ENCODE results near the gene LRRFIP1. TPM values are rescaled to one million over a fixed set of nuclear protein-coding genes. Genes with fewer than 3 reads are reported as not detected.

LRRFIP1 gene
- total and polyA plus RNA-seq, 10 of the 15 experiments (the other 5 are each of a cell fraction or from before 2014, with no cell fraction given): 36.2 to 120 (median 74.3) TPM

GRCh38 chr2:237674731-237675276 is 47.4 kb downstream of the LRRFIP1 start (continued):
- TF ChIP-seq ZBED1 (IDR thresholded peaks at IDR 0.05; ENCODE audit: borderline replicate concordance): no peak
- TF ChIP-seq FOS (IDR thresholded peaks at IDR 0.05; ENCODE audit: borderline replicate concordance, extremely low read depth, insufficient read length): no peak
- no peak for TF ChIP-seq NR2C2 (IDR thresholded peaks at IDR 0.05; ENCODE audit: borderline replicate concordance, control insufficient read depth, insufficient read length, low read depth)
- TF ChIP-seq MXI1 (IDR thresholded peaks at IDR 0.05; ENCODE audit: low read depth, low read length): peak; percentile 99
- TF ChIP-seq NR2C1 (IDR thresholded peaks at IDR 0.05): 0 out of 2 replicates have a peak, but pooled peaks have one; percentile 7
- TF ChIP-seq CREB1 (IDR thresholded peaks at IDR 0.05; ENCODE audit: low read depth): peak; percentile 87
- peak; percentile 57; the same call in 1 of the 2 replicates for TF ChIP-seq FOXK2 (IDR thresholded peaks at IDR 0.05)
- no peak for TF ChIP-seq SMAD5 (IDR thresholded peaks at IDR 0.05; ENCODE audit: low read depth)
- no peak for TF ChIP-seq TCF7 (IDR thresholded peaks at IDR 0.05; ENCODE audit: borderline replicate concordance)
- TF ChIP-seq CHD1 (IDR thresholded peaks at IDR 0.05; ENCODE audit: low read depth, low read length): no peak
- TF ChIP-seq NRF1 (conservative IDR thresholded peaks at IDR 0.05; ENCODE audit: low read depth, low read length): no peak
- no peak for TF ChIP-seq SIX5 (IDR thresholded peaks at IDR 0.05; ENCODE audit: low read depth, low read length, severe bottlenecking)
- TF ChIP-seq ZNF384 (IDR thresholded peaks at IDR 0.05; ENCODE audit: borderline replicate concordance, low read depth, low read length): no peak
- TF ChIP-seq KAT2A (conservative IDR thresholded peaks at IDR 0.05; ENCODE audit: control insufficient read depth, low read depth, low read length): no peak
- no peak for TF ChIP-seq ESRRA (IDR thresholded peaks at IDR 0.05; ENCODE audit: low read length)
- TF ChIP-seq KDM1A (IDR thresholded peaks at IDR 0.05; ENCODE audit: borderline replicate concordance): no peak
- TF ChIP-seq MTA3 (IDR thresholded peaks at IDR 0.05; ENCODE audit: borderline replicate concordance, low read length): 0 out of 2 replicates have a peak, but pooled peaks have one; percentile 34
- no peak for TF ChIP-seq MEF2A (IDR thresholded peaks at IDR 0.05; ENCODE audit: insufficient read depth, low read depth, low read length)
- TF ChIP-seq SRF (IDR thresholded peaks at IDR 0.05; ENCODE audit: low read depth in 2 of 2, low read length in 2 of 2): no peak
- no peak for TF ChIP-seq PML (IDR thresholded peaks at IDR 0.05; ENCODE audit: low read length)
- TF ChIP-seq CUX1 (IDR thresholded peaks at IDR 0.05; ENCODE audit: insufficient replicate concordance, low read depth, low read length): no peak
- TF ChIP-seq, protein P1, sequence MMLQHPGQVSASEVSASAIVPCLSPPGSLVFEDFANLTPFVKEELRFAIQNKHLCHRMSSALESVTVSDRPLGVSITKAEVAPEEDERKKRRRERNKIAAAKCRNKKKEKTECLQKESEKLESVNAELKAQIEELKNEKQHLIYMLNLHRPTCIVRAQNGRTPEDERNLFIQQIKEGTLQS (IDR thresholded peaks at IDR 0.05; ENCODE audit: borderline replicate concordance, extremely low read depth, low read depth, low read length): no peak
- TF ChIP-seq SUPT20H (IDR thresholded peaks at IDR 0.05; ENCODE audit: borderline replicate concordance, control insufficient read depth, low read depth, low read length): no peak
- TF ChIP-seq MLLT1 (IDR thresholded peaks at IDR 0.05): no peak
- TF ChIP-seq RCOR1 (conservative IDR thresholded peaks at IDR 0.05; ENCODE audit: low read depth, low read length): 0 out of 2 replicates have a peak, but pooled peaks have one; percentile 74
- TF ChIP-seq GATAD2B (conservative IDR thresholded peaks at IDR 0.05; ENCODE audit: low read depth): peak; percentile 82

All from GM12878 (cell line).